HepG2 (cell line): ENCODE data around the gene NUAK1. TPM values are rescaled to one million over a fixed set of nuclear protein-coding genes. Genes with fewer than 3 reads are reported as not detected.
A peak's percentile ranks its signal among the peaks of the same experiment; 100 is the strongest.

Experiments used
- BCL6 ChIP-seq: IDR thresholded peaks from 2 replicates; pipeline ENCODE4 v1.6.1; 2016; ENCODE audit warnings: missing genetic modification reagents, missing compliant biosample characterization
- ETV5 ChIP-seq: IDR thresholded peaks from 2 replicates; pipeline ENCODE4 v1.6.1; 2018; ENCODE audit warnings: missing biosample characterization, missing genetic modification reagents, inconsistent platforms, borderline replicate concordance
- FOSL2 ChIP-seq: sonication (generic); formaldehyde crosslinking; IDR thresholded peaks from 2 replicates; pipeline ENCODE4 v1.4.0; 2020; ENCODE audit warnings: missing genetic modification reagents
- FOXO1 ChIP-seq: sonication (generic); formaldehyde crosslinking; IDR thresholded peaks from 2 replicates; pipeline ENCODE4 v1.4.0; 2020; ENCODE audit warnings: missing genetic modification reagents
- GATA4 ChIP-seq: sonication (generic); IDR thresholded peaks from 2 replicates; pipeline ENCODE4 v1.6.1; 2016; ENCODE audit warnings: antibody characterized with exemption, low read depth, borderline replicate concordance
- HNF4A ChIP-seq: sonication (generic); formaldehyde crosslinking; IDR thresholded peaks from 2 replicates; pipeline ENCODE4 v1.4.0; 2020; ENCODE audit warnings: missing genetic modification reagents
- HNF4G ChIP-seq, 2 experiments: sonication (generic) in 1 of 2; formaldehyde crosslinking in 1 of 2; IDR thresholded peaks; 2 replicates each; pipeline versions ENCODE4 v1.4.0 to v1.6.1; 2011 to 2020; ENCODE audit warnings: borderline replicate concordance in 2 of 2, low read depth in 2 of 2, mild to moderate bottlenecking in 2 of 2, low read length in 1 of 2, missing genetic modification reagents in 1 of 2, moderate library complexity in 1 of 2
- RXRA ChIP-seq: sonication (generic); formaldehyde crosslinking; IDR thresholded peaks from 2 replicates; pipeline ENCODE4 v1.5.1; 2020; ENCODE audit warnings: missing genetic modification reagents
- TCF12 ChIP-seq, 2 experiments: fragments of 450-650 bp in 1 of 2; sonication (generic) in 1 of 2; formaldehyde crosslinking in 1 of 2; IDR thresholded peaks; 2 replicates each; pipeline versions ENCODE4 v1.6.1 to v1.8.0; 2017 to 2022; ENCODE audit warnings: antibody characterized with exemption in 1 of 2, mild to moderate bottlenecking in 1 of 2, missing genetic modification reagents in 1 of 2, moderate library complexity in 1 of 2
- ZBTB38 ChIP-seq: sonication (generic); formaldehyde crosslinking; IDR thresholded peaks from 2 replicates; pipeline ENCODE4 v1.5.1; 2020; ENCODE audit warnings: mild to moderate bottlenecking, missing genetic modification reagents
- ZFP37 ChIP-seq: sonication (generic); formaldehyde crosslinking; IDR thresholded peaks from 2 replicates; pipeline ENCODE4 v1.4.0; 2020; ENCODE audit warnings: missing genetic modification reagents, borderline replicate concordance
- ZMYM2 ChIP-seq: sonication (generic); formaldehyde crosslinking; IDR thresholded peaks from 2 replicates; pipeline ENCODE4 v1.8.0; 2022; ENCODE audit warnings: mild to moderate bottlenecking, missing genetic modification reagents
- ZNF318 ChIP-seq: sonication (generic); formaldehyde crosslinking; IDR thresholded peaks from 2 replicates; pipeline ENCODE4 v1.4.0; 2020; ENCODE audit warnings: mild to moderate bottlenecking, missing genetic modification reagents
- ZNF577 ChIP-seq: sonication (generic); formaldehyde crosslinking; IDR thresholded peaks from 2 replicates; pipeline ENCODE4 v1.4.0; 2020; ENCODE audit warnings: mild to moderate bottlenecking, low read depth, missing genetic modification reagents, borderline replicate concordance
- ZNF879 ChIP-seq: sonication (generic); formaldehyde crosslinking; IDR thresholded peaks from 2 replicates; pipeline ENCODE4 v1.8.1; 2023; ENCODE audit warnings: missing genetic modification reagents
- polyA plus RNA-seq, 8 experiments: library from polyadenylated mRNA; depleted of rRNA in 3 of 8; stranded (reverse) in 7 of 8; unstranded in 1 of 8; fragments of >200 nt; fragmentation: Illumina TruSeq in 4 of 8; extraction: Trizol in 4 of 8; gene quantifications; 2 replicates each; pipeline versions ENCODE4 v1.2.1 to v1.2.3, GENCODE V29; 2011 to 2016; ENCODE audit warnings: low read depth in 4 of 8, missing spikeins in 1 of 8, mixed read lengths in 1 of 8; ENCODE audit not compliant: insufficient read depth in 1 of 8
- total RNA-seq, 5 experiments: library from RNA; depleted of rRNA; stranded (reverse); fragments of >200 nt; fragmentation: Illumina TruSeq; extraction: Trizol; gene quantifications; 2 replicates each; pipeline ENCODE4 v1.2.3, GENCODE V29; 2016; ENCODE audit warnings: low read depth in 1 of 5
- TF ChIP-seq, protein P1 (sequence below): sonication (generic); formaldehyde crosslinking; IDR thresholded peaks from 2 replicates; pipeline ENCODE4 v1.4.0; 2020; ENCODE audit warnings: missing genetic modification reagents
- TF ChIP-seq, protein P2 (sequence below): IDR thresholded peaks from 2 replicates; pipeline ENCODE4 v1.6.1; 2016; ENCODE audit warnings: missing biosample characterization, missing genetic modification reagents, low read depth

Gene NUAK1
- total and polyA plus RNA-seq, 2 of the 13 experiments (the other 11 are each of a cell fraction or from before 2014, with no cell fraction given): 1.7 to 1.9 TPM

DNA sequence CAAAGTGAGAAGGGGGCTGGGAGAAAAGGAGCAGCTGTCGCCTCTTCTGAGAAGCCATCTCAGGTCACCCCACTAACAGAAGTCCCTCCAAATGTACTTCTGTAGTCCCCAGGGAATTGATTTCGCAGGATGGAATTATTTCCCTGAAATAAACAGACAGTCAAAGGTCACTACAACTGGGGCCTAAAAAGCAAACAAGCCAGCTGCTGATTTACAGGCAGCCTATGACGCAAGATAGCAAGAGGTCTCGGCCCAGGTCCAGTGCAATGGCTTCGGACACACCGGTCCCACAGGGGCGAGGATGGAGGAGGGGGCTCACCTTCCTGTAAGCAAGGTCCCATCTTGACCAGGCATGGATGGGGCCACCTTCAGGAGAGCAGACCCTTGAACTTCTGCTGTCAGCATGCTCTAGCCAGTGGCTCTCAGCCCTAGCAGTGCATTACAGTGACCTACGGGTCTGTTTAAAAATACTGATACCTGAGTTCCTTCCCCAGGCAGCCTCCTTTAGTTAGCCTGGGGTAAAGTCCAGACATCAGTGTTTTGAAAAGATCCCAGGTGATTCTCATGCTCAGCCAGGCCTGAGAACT lies 18.1 kb downstream of the NUAK1 start (continued):
- TF ChIP-seq HNF4A (peak; percentile 93), RXRA (CRISPR knock-in tag) (peak; percentile 85), FOXO1 (CRISPR knock-in tag) (peak; percentile 93), ZNF577 (no peak), FOSL2 (CRISPR knock-in tag) (peak; percentile 77), ZFP37 (CRISPR knock-in tag) (no peak), ZMYM2 (CRISPR knock-in tag) (0 out of 2 replicates have a peak, but pooled peaks have one; percentile 42), ZBTB38 (CRISPR knock-in tag) (no peak), GATA4 (0 out of 2 replicates have a peak, but pooled peaks have one; percentile 45), ZNF318 (CRISPR knock-in tag) (peak; percentile 31; the same call in 1 of the 2 replicates), BCL6 (peak; percentile 95), ZNF879 (no peak), TCF12 (IDR thresholded peaks at IDR 0.05) (no peak), TCF12 (CRISPR knock-in tag; IDR thresholded peaks at IDR 0.05) (0 out of 2 replicates have a peak, but pooled peaks have one; percentile 38), ETV5 (CRISPR knock-in tag) (peak; percentile 31; the same call in 1 of the 2 replicates), HNF4G (IDR thresholded peaks at IDR 0.05; ENCODE audit: borderline replicate concordance, low read depth, low read length) (peak; percentile 96), HNF4G (CRISPR knock-in tag; IDR thresholded peaks at IDR 0.05; ENCODE audit: borderline replicate concordance, low read depth) (peak; percentile 94)
- TF ChIP-seq, protein P1, sequence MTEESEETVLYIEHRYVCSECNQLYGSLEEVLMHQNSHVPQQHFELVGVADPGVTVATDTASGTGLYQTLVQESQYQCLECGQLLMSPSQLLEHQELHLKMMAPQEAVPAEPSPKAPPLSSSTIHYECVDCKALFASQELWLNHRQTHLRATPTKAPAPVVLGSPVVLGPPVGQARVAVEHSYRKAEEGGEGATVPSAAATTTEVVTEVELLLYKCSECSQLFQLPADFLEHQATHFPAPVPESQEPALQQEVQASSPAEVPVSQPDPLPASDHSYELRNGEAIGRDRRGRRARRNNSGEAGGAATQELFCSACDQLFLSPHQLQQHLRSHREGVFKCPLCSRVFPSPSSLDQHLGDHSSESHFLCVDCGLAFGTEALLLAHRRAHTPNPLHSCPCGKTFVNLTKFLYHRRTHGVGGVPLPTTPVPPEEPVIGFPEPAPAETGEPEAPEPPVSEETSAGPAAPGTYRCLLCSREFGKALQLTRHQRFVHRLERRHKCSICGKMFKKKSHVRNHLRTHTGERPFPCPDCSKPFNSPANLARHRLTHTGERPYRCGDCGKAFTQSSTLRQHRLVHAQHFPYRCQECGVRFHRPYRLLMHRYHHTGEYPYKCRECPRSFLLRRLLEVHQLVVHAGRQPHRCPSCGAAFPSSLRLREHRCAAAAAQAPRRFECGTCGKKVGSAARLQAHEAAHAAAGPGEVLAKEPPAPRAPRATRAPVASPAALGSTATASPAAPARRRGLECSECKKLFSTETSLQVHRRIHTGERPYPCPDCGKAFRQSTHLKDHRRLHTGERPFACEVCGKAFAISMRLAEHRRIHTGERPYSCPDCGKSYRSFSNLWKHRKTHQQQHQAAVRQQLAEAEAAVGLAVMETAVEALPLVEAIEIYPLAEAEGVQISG: peak; percentile 60
- TF ChIP-seq, protein P2, sequence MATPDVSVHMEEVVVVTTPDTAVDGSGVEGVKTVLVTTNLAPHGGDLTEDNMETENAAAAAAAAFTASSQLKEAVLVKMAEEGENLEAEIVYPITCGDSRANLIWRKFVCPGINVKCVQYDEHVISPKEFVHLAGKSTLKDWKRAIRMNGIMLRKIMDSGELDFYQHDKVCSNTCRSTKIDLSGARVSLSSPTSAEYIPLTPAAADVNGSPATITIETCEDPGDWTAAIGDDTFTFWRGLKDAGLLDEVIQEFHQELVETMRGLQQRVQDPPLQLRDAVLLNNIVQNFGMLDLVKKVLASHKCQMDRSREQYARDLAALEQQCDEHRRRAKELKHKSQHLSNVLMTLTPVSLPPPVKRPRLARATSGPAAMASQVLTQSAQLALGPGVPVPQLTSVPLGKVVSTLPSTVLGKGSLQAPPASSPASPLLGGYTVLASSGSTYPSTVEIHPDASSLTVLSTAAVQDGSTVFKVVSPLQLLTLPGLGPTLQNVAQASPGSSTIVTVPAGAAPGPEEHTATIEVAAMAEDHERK: no peak
